Sigmoid colon (tissue), 4 donors: ENCODE data around the gene PLCE1.

ENCODE experiments used
- CTCF ChIP-seq, 4 experiments: fragments of 450-650 bp in 3 of 4; fragments of 200-600 bp in 1 of 4; IDR thresholded peaks; one replicate each; pipeline ENCODE4 v1.5.1; 2016 to 2019; ENCODE audit warnings: antibody characterized with exemption in 4 of 4, mild to moderate bottlenecking in 3 of 4, moderate library complexity in 2 of 4
- EP300 ChIP-seq, 4 donors: sonication (generic); formaldehyde crosslinking; IDR thresholded peaks; one replicate each; pipeline ENCODE4 v1.6.1; 2017; ENCODE audit warnings: antibody characterized with exemption in 4 of 4
- POLR2A ChIP-seq, 2 donors: fragments of 450-650 bp; IDR thresholded peaks; one replicate each; pipeline ENCODE4 v1.6.1; 2016; ENCODE audit warnings: antibody characterized with exemption in 2 of 2, mild to moderate bottlenecking in 2 of 2, moderate library complexity in 2 of 2
- POLR2AphosphoS5 ChIP-seq, 4 donors: sonication (generic); formaldehyde crosslinking; IDR thresholded peaks; one replicate each; pipeline ENCODE4 v1.6.1; 2017; ENCODE audit warnings: antibody characterized with exemption in 4 of 4

- TF ChIP-seq CTCF (IDR thresholded peaks at IDR 0.05) = no peak
- no peak for TF ChIP-seq POLR2A (IDR thresholded peaks at IDR 0.05)
- no peak for TF ChIP-seq POLR2AphosphoS5 (IDR thresholded peaks at IDR 0.05)
- TF ChIP-seq EP300 (IDR thresholded peaks at IDR 0.05) = no peak
Observed at GRCh38 chr10:93973748-93974445, 19.8 kb upstream of the PLCE1 start.
